Measurements from ENCODE around the gene PLVAP. TPM values are rescaled to one million over a fixed set of nuclear protein-coding genes. Genes with fewer than 3 reads are reported as not detected.

PLVAP gene, protein sequence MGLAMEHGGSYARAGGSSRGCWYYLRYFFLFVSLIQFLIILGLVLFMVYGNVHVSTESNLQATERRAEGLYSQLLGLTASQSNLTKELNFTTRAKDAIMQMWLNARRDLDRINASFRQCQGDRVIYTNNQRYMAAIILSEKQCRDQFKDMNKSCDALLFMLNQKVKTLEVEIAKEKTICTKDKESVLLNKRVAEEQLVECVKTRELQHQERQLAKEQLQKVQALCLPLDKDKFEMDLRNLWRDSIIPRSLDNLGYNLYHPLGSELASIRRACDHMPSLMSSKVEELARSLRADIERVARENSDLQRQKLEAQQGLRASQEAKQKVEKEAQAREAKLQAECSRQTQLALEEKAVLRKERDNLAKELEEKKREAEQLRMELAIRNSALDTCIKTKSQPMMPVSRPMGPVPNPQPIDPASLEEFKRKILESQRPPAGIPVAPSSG
- not detected in 2 replicates for total RNA-seq

GRCh38 chr19:17376935-17377600 is at the start of gene PLVAP:
TSS of gene PLVAP (minus strand) at chr19:17377342. CDS start at chr19:17377288, 54 bp downstream.

DNA sequence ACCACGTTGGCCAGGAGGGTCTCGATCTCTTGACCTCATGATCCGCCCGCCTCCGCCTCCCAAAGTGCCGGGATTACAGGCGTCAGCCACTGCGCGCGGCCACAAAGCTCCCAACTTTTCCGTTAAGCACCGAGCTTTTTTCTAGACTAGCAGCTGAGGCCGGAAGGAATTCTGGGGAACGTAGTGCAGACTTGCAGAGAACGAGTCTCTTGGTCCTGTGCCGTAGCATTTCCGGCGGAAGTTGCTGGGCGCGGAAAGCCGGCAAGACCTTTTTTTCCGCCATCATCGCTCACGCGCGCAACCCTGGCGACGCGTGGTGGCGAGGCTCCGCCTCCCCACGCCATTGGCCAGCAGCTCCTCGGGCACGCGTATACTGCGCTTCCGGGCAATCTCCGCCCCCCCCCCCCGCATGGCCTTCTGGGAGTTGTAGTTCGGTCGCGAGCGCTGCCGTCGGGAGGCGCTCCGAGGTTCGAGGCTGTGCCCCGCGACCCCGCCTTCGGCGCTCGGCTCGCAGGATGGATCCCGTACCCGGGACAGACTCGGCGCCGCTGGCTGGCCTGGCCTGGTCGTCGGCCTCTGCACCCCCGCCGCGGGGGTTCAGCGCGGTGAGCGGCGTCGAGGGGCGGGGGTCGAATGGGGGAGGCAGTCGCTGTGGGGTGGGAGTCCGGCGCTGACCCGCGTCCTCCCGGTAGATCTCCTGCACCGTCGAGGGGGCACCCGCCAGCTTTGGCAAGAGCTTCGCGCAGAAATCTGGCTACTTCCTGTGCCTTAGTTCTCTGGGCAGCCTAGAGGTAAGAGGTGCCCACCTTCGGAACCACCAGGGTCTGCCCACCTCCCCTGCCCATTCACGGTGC is 42.7 kb upstream of the PLVAP start, which contains the start of gene MVB12A:
Gene MVB12A, plus strand, starts transcription at position 427 of the 854 bp plus-strand sequence. Its CDS starts 89 bp downstream, at position 516.

GRCh38 chr19:17405250-17406045 is 28.3 kb upstream of the PLVAP start, which contains the start of gene BST2:
TSS of gene BST2 (minus strand) at chr19:17405630. CDS start at chr19:17405575, 55 bp downstream.

GRCh38 chr19:17393914-17394313 is 16.8 kb upstream of the PLVAP start, which contains the start of gene CCDC194:
TSS of gene CCDC194 (minus strand) at chr19:17394196. CDS start at chr19:17394158, 38 bp downstream.

GRCh38 chr19:17336872-17337674 is 40.1 kb downstream of the PLVAP start, which contains the start of gene GTPBP3:
TSS of gene GTPBP3 (plus strand) at chr19:17337553. CDS start at chr19:17337612, 59 bp downstream.

GRCh38 chr19:17334414-17335409 is 42.4 kb downstream of the PLVAP start, which contains the start of gene ANO8:
TSS of gene ANO8 (minus strand) at chr19:17334855. CDS start at chr19:17334670, 185 bp downstream.

GRCh38 chr19:17309198-17309964 is 67.8 kb downstream of the PLVAP start, which contains the start of gene DDA1:
TSS of gene DDA1 (plus strand) at chr19:17309563. CDS start at chr19:17309655, 92 bp downstream.

DNA sequence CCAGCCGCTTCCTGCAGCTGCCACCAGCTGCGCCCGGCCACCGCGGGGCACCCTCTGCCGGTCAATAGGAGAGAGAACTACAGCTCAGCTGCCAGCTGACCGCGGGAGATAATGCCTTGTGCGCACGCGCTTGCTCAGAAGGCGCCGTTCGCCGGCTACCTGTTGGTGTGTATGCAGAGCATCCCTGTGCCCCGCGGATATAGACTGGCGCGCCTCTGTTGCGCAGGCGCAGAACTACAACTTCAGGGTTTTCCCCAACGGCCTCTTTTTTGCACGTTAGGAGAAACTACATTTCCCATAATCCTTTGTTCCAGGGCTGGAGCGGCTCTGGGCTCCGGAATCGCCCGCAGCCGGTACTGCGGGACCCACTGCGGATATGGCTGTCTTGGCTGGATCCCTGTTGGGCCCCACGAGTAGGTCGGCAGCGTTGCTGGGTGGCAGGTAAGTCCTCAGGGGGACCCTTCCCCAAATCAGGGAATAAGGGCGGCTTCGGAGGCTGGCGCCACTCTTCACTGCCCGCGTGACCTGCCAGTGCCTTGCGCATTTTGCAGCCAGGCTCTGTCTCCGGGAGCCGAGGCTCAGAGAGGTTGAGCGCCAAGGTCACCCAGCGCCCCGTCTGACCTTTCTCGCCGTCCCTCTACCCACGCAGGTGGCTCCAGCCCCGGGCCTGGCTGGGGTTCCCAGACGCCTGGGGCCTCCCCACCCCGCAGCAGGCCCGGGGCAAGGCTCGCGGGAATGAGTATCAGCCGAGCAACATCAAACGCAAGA is 71.4 kb downstream of the PLVAP start, which contains the start of gene MRPL34:
Gene MRPL34, plus strand, starts transcription at position 356 of the 768 bp plus-strand sequence. Its CDS starts 21 bp downstream, at position 377.

GRCh38 chr19:17303167-17303939 is 73.8 kb downstream of the PLVAP start, which contains the start of gene ABHD8:
TSS of gene ABHD8 (minus strand) at chr19:17303425. CDS start at chr19:17301616, 1,809 bp downstream.

Other genes with a start within 250 kb of the PLVAP start
- gene USE1, start 162.0 kb downstream of the PLVAP start, total RNA-seq: 13.2 and 13.3 TPM in 2 replicates
- 1.2 and 5.9 TPM in 2 replicates for gene OCEL1, start 151.1 kb downstream of the PLVAP start, total RNA-seq
- gene NR2F6, start 131.4 kb downstream of the PLVAP start, total RNA-seq: 121 TPM in 2 replicates
- not detected in 2 replicates for gene USHBP1, start 112.6 kb downstream of the PLVAP start, total RNA-seq
- gene BABAM1, start 109.9 kb downstream of the PLVAP start, total RNA-seq: 69.9 and 76.7 TPM in 2 replicates
- 0.85 and 2.2 TPM in 2 replicates for gene ANKLE1, start 95.4 kb downstream of the PLVAP start, total RNA-seq
- 10.8 and 12.1 TPM in 2 replicates for gene ABHD8, start 73.9 kb downstream of the PLVAP start, total RNA-seq
- 62.1 and 159 TPM in 2 replicates for gene MRPL34, start 71.5 kb downstream of the PLVAP start, total RNA-seq
- 22.7 and 31.5 TPM in 2 replicates for gene DDA1, start 67.8 kb downstream of the PLVAP start, total RNA-seq
- gene ANO8, start 42.5 kb downstream of the PLVAP start, total RNA-seq: 6.9 TPM in 2 replicates
- 23.6 and 38.2 TPM in 2 replicates for gene GTPBP3, start 39.8 kb downstream of the PLVAP start, total RNA-seq
- gene CCDC194, start 16.9 kb upstream of the PLVAP start, total RNA-seq: not detected in 2 replicates
- gene BST2, start 28.3 kb upstream of the PLVAP start, total RNA-seq: not detected in 2 replicates
- gene MVB12A, start 42.7 kb upstream of the PLVAP start, total RNA-seq: 67.1 and 78.6 TPM in 2 replicates
- 0.42 TPM in 1 of 2 replicates, not detected in the other for gene TMEM221, start 71.3 kb upstream of the PLVAP start, total RNA-seq
- gene NXNL1, start 83.6 kb upstream of the PLVAP start, total RNA-seq: not detected in 2 replicates
- 10.2 and 11.1 TPM in 2 replicates for gene SLC27A1, start 93.2 kb upstream of the PLVAP start, total RNA-seq
- 94.9 and 105 TPM in 2 replicates for gene PGLS, start 134.3 kb upstream of the PLVAP start, total RNA-seq
- gene COLGALT1, start 178.3 kb upstream of the PLVAP start, total RNA-seq: 81.9 and 97.9 TPM in 2 replicates